ENCODE data around the gene FRK.
A peak's percentile ranks its signal among the peaks of the same experiment; 100 is the strongest.
"Not testable (repeated sequence)": the region's sequence is repeated elsewhere in the genome, so short reads cannot be mapped to it uniquely, and the experiment has no call there.

The FRK gene

DNA sequence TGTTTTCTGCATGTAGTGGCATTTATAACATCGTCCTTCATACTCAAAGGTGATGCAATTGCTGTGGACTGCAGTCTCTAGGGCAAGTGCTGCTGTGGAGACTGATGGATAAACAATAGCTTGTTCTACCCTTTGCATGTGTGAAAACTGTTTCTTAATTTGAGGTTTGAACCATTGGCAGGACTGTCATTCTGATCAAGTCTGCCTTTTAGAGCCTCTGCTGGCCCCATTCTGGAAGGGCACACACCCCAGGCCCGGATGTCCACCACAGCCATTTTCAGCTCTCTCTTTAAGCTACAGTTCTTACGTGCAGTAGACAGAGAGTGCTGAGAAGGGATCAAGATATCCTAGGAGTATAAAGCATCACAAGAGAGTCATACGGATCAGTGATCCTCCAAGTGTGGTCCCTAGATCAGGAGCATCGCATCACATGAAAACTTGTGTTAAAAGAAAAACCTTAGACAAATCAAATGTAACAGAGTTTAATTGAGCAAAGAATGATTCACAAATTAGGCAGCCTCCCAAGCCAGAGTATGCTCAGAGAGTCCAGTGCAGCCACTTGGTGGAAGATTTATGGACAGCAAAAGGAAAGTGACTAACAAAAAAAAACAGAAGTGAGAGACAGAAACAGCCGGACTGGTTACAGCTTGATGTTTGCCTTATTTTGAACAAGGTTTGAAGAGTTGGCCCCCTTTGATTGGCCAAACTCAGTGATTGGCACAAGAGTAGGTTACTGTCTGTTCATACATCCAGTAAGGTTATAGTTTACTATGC lies 52.0 kb downstream of the FRK start:
- peak; percentile 60 to 61 for DNase-seq (ENCODE audit: low read depth in 2 of 2)

DNA sequence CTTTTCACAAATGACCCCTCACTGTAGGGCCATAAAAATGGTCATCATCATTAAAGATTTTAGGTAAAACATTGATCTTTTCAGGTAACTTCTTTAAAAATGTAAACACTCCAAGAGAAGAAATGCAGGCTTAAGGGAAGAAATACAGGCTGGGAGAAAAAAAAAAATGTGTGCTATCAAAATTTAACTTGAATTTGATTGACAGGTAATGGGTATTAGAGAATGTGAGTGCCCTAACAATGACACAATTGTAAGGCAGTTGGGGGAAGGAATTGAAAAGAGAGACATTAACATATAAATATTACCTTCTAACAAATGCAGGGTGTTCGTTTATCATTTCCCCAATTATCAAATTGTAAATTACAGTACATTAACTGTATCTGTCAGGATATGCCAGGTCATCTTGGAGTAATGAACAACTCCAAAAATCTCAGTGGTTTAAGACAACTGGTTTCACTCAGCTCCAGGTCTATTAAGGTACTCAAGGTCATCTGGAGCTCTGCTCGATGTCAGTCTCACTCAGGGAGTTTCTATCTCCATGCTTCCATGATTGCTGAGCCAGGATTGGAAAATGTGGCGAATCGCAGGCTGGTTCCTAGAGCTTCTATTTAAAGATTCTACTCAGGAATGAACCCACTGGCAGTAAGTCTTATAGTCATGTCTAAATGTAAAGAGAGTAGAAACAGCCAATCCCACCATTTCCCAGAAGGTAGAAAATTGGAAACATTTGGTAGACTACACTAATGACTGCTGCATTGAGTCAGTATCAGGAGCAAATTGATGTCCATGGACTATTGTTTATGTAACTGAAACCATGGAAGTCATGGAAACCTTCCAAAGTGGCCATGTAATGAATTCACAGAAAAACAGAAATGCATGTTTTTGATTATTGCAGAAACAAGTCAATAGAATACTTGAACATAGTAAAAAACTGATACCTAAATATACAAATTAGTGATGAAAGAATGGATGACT lies 55.6 kb downstream of the FRK start:
- DNase-seq (ENCODE audit: low read depth in 2 of 2) = peak; percentile 78 to 81

DNA sequence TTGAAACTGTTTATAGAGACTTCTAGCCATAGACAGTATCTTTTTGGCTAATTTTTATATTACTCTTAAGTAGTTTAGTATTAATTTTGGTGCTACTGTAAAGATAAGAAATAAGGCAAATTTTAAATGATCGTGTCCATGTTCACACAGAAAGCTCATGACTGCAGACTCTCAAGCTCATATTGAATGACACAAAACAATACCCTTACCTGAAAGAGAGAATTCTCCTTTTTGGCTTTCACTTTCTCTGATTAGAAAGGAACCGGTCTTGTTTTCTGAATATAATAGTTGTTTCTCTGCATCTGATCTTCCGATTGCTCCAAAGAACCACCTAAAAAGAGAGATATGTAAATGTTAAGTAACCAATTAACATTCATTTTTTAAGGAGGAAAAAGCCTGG lies 57.0 kb downstream of the FRK start:
- no peak for DNase-seq (ENCODE audit: low read depth in 2 of 2)

DNA sequence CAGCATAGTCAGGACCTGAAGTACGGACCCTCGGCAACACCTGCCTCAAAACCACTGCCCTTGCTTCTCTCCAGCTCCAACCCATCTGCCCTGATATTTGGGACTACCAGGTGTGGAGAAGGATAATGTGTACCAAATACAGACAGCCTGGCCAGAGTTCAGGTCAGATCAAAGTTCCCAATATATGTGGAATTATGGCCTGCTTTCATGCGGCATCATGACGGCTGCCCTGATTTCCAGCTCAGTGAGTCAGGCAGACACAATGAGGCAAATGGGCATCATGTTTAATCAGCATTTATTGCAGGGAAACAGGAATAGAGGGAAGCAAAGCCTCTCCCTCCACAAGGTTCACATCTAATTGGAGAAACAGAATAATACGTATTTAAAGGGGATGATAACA lies 57.9 kb downstream of the FRK start:
- no peak for DNase-seq (ENCODE audit: low read depth in 2 of 2)

DNA sequence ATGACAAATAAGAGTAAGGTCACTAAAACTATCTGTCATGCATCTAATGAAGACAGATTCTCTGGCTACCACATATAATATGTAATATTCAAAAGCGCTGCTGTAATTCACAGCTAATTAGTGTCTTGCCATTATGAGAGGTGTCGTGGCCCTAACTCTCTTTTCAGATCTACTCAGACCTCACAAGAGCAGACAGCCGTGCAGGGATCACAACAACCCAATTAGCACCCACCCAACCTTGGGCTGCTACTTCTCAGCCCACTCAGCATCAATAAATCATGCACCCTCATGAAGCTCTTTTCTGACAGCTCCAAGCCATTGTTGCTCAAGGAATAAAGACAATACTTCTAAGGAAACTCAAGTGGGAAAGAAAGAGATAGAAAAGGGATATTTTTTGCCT lies 61.5 kb downstream of the FRK start:
- DNase-seq (ENCODE audit: low read depth in 2 of 2) = no peak

DNA sequence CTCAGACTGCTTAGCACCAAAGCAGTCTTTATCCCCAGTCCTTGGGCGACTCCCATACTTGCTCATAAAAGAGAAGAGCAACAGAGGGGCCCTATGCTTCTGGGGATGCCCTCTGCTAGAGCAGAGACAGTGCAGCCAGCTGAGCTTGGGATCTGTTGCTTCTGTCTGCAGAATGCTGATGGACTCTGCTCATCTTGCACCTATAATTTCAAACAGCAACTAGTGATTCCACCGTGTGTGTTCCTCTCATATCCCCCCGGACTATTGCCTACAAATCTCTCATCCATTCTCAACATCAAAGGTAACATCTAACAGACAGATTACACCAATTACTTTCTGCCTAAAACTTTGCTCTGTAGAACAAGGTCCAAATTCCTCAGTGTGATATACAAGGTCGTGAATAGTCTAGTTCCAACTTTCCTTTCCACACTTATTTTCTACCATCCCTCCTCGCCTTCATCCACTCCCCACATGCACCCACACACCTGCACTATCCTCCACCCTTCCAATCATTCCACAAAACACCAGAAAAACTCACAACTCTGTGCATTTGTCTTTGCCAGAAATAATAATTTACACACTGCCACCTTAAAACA lies 62.6 kb downstream of the FRK start:
- DNase-seq (ENCODE audit: low read depth in 2 of 2) = no peak

DNA sequence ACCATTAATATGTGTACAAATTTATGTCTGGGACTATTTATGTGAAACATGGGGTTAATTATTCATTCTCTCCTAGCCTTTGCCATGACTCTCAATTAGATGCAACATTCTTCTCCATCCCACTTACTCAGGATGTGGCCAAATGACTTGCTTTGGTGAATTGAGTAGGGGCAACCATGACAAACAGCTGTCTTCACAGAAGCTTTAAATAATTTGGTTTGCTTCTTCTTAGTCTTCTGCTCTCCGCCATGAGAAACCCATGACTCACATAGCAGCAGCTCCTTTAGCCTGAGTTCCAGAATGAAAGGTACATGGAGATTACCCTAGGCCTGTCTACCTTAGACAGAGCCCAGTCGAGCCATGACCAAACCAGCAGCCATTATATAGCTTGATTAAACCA lies 74.7 kb downstream of the FRK start:
- no peak for DNase-seq (ENCODE audit: low read depth in 2 of 2)

DNA sequence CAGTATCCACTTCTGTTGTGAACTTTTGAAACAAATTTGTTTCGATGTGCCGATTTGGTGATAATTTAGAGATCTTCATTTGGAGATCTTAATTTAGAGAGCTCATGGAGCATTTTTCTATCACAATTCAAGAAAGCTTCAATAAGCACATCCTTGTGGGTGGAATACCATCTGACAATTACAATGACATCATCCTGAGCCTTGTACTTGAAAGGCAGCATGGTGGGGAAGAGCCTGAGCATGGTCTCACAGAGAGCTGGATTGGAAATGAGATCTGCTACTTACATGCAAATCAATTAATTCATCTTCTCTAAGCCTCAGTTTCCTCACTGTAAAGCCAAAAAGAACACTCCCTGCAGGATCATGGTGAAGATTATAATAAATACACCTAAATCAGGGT lies 75.9 kb downstream of the FRK start:
- no peak for DNase-seq (ENCODE audit: low read depth in 2 of 2)

DNA sequence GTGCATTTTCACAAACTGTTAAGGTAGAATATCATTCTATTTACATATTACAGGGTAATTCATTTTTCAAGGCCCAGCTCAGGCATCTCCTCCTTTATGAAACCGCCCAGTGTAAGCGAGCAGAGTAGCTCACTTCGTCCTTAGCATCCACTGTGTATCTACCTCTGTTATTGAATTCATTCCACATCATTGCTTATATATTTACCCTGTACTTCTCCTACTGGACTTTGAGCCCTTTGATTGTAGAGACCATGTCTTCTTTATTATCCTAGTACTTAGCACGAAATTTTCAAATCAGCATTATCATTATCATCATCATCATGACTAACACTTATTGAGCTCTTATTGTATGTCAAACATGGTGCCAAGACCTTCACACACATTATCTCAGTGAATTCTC lies 76.7 kb downstream of the FRK start:
- DNase-seq (ENCODE audit: low read depth in 2 of 2) = no peak

DNA sequence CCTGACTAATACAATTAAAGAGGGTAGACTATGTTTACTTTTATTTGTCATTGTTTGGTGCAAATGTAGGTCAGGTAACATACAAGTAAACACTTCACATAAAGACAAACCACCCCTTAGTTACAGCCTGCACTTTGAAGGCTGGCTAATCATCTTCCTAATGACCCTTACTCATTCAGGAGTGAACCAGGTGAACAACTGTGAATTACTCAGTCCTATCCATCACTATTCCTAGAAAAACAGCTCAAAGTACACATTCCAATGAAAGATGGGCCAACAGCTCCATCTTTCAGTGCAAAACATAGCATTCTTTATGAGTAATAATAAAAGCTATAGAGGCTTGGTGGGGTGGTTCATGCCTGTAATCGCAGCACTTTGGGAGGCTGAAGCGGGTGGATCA lies 78.2 kb downstream of the FRK start:
- DNase-seq (ENCODE audit: low read depth in 2 of 2) = no peak

DNA sequence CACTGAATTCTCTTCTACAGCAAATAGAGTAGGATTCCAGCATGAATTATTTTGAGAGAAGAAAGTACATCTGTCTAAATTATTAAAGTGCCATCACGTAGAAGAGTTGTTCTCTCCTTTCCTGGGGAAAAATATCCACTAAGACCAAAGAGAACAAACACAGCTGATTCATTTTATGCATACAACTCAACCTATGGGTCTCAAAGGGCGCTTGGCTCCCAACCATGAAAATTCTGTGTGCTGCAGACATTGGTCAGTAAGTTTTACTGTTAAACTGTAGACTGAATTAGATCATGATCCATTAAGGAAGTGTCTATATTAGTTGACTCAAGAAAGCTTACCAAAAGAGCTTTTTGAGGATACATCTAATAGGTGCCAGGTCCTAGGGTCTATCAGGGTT lies 83.5 kb downstream of the FRK start:
- DNase-seq (ENCODE audit: low read depth in 2 of 2) = no peak

DNA sequence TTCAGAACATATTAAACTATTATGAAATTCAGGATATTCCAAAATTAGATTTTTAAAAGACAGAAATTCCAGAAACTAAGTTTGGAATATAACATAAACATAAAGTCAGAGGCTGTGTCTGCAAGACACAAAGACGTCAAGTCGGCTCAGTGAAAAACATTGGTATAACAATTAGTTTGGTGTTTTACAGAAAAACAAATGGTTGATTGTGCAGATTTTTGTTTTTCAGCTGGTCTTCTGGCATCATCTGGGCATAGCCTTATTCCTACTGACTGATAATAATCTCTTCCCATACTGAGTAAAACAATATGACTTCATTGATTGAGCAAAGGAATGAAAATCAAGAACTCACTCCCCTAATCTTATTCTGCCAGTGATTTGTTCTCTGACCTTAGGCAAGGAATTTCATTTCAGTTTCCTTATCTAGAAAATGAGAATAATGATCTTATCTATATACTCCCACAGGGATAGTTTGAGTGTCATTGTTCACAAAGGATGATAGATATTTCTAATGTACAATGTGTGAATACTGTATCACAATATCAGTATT lies 84.3 kb downstream of the FRK start:
- DNase-seq (ENCODE audit: low read depth in 2 of 2) = no peak

DNA sequence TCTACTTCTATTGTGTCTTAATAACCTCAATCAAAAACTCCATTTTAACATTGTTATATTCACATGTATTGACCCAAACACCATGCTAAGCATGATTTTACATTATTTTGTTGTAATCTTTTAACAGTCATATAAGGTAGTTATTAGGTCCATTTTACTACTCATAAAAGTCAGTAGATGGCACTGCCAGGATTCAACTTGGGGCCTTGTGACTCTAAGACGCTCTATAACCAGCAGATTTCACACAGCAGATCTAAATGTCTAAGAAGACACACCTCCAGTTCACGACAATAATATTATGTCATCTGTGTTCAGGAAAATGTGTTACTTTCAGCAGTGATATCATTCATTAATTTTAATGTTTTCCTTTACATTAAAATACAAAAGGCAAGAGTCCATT lies 88.0 kb downstream of the FRK start:
- no peak for DNase-seq (ENCODE audit: low read depth in 2 of 2)

DNA sequence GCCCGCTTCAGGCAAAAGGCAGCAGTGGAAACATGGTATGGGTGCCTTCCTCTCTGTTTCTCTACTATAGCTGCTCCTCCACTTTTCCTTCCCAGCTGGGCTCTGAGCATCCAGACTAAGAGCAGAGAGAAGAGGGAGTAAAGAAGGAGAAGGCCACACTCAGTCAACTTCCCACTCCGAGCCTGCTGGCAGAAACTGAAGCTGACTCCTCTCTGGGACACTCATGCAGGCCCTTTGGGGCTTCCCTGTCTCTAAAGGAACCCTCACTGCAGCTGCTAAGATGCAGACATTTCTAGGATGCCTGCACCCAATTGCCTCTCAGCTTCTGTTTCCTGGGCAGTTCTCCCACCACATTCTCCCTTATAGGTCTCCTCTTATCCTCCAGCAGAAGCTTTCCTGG lies 88.9 kb downstream of the FRK start:
- DNase-seq (ENCODE audit: low read depth in 2 of 2) = no peak

DNA sequence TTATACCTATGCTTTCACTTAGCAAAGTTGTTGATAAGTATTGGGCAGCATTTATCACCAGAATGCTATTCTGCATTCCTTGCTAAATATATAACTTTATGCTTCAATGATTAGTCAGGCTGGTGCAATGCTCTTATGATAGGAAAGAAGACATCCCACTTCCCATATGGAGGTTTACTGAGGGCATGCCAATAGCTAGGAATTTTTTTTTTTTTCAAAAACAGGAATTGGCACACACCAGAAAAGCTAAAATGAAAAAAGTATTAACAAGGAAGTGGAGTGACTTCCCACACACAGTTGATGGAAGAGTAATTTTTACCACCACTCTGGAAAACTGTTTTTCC lies 90.8 kb downstream of the FRK start:
- peak; percentile 26 to 28 for DNase-seq (ENCODE audit: low read depth in 2 of 2)

DNA sequence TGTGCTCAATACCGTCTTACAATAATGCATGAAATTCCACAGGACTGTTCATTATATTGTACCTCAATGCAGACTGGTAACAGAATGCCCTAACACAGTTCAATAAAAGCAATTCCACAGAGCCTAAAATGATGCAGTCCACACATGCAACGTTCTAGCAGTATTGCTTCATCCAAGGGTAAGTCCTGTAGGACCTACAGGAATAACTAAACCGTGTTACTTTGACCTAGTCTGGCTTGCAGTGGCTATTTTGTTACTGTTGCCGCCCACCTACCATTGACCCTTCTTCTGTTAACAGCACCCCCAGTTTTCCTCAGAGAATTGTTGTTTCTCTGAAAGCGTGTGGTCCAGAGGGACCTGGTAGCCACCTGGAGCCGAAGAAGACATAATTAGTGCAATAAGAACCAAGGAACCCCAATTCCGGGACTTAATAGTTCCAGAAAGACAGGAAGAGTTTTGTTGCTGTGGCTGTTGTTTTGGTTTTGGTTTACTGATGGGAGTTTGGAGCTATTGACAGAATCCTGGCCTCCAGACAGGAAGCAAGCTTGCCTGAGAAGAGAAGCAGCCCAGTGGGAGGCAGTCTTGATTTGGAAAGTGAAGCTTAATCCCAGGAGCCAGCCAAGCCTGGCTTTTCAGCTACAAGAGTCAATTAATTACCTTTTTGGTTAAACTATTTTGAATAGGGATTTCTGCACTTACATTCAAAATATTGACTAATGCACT lies 91.3 kb downstream of the FRK start:
- DNase-seq (ENCODE audit: low read depth in 2 of 2) = no peak

DNA sequence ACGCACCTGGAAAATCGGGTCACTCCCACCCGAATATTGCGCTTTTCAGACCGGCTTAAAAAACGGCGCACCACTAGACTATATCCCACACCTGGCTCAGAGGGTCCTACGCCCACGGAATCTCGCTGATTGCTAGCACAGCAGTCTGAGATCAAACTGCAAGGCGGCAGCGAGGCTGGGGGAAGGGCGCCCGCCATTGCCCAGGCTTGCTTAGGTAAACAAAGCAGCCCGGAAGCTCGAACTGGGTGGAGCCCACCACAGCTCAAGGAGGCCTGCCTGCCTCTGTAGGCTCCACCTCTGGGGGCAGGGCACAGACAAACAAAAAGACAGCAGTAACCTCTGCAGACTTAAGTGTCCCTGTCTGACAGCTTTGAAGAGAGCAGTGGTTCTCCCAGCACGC lies 100.4 kb downstream of the FRK start:
- not testable (repeated sequence) for DNase-seq (ENCODE audit: low read depth in 2 of 2)

DNA sequence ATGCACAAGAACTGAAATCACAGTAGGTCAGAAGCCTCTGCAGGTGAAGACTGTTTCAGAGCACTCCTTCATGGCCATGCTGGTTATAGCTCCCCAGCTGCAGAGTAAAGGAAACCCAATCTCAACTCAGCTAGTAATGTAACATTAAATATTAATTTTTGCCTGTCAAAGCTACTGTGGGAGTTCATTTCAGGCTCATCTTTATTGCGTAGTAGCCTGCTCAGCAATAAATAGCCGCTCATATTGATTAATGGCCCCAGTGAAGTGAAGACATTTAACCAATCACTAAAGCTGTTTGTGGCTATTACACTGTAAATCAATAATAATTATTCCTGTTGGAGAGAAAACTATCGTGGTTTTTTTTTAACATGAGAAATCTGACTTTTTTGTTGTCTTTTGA lies 101.7 kb downstream of the FRK start:
- DNase-seq (ENCODE audit: low read depth in 2 of 2) = no peak

DNA sequence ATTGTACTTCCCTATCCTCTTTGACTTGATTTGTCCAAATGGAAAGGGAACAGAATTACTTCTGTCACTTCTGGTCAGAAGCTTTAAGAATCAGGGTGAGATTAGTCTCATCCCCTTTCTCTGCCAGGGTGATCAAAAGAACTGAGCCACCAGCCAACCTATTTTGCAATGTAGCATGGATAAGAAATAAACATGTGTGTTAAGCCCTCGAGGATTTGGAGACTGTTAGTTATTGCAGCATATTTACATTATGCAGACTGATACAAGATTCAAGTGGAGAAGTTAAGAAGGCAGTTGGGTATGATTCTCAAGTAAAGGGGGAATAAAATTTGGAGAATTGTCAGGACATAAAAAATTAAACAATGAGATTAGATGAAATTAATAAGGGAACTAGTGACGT lies 106.0 kb downstream of the FRK start:
- no peak for DNase-seq (ENCODE audit: low read depth in 2 of 2)

DNA sequence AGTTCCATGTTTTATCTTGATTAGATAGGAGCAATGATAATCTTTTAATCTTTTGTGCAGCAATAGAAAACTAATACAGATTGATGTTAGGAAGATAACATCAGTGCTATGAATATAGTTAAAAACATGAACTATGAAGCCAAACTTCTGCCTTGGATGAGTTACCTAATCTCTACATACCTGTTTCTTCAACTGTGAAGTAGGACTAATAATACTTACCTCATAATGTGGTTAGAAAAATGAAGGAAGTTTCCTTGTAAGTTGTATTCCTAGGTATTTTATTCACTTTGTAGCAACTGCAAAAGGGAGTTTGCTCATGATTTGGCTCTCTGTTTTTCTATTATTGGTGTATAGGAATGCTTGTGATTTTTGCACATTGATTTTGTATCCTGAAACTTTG lies 111.9 kb downstream of the FRK start:
- no peak for DNase-seq (ENCODE audit: low read depth in 2 of 2)

DNA sequence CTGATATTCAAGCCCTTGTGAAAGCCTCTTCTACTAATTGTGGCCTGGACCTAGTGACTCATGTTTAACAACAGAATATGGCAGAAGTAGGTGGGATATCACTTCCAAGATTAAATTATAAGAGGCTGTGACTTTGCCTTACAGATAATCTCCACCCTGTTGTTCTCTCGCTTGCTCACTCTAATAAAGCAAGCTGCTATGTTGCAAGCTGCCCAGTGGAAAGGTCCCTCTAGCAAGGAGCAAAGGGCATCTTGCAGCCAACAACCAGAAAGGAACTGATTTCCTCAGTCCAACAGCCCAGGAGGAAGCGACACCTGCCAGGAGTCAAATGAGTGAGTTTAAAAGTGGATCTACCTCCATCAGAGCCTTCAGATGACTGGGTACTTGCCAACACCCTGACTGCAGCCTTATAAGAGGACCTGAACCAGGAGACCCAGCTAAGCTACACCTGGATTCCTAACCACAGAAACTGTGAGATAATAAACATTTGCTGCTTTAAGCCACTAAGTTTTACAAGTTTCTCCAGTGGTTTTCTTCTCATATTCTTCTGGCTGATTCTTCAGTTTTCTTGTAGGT lies 112.6 kb downstream of the FRK start:
- no peak for DNase-seq (ENCODE audit: low read depth in 2 of 2)
